Activated T-cell treated with anti-CD3 and anti-CD28 coated beads for 1 hour (primary cell): ENCODE data around the gene NSFL1C.
A peak's percentile ranks its signal among the peaks of the same experiment; 100 is the strongest.

Experiments used
- DNase-seq: peaks from one replicate; pipeline ENCODE4 v3.0.0-alpha.2; 2020; ENCODE audit warnings: low read depth

NSFL1C gene

GRCh38 chr20:1460275-1460674, 6.4 kb downstream of the NSFL1C start:
- DNase-seq, result no peak

GRCh38 chr20:1457992-1458391, 8.7 kb downstream of the NSFL1C start:
- no peak for DNase-seq

GRCh38 chr20:1456300-1456699, 10.3 kb downstream of the NSFL1C start:
- no peak for DNase-seq

GRCh38 chr20:1450926-1451491, 15.6 kb downstream of the NSFL1C start:
- DNase-seq, result no peak

GRCh38 chr20:1449370-1449769, 17.3 kb downstream of the NSFL1C start:
- no peak for DNase-seq

GRCh38 chr20:1448081-1448620, 18.5 kb downstream of the NSFL1C start:
- DNase-seq, result no peak

GRCh38 chr20:1446536-1446935, 20.1 kb downstream of the NSFL1C start:
- no peak for DNase-seq

- DNase-seq, result no peak
Observed at GRCh38 chr20:1443085-1443484, 23.6 kb downstream of the NSFL1C start.

GRCh38 chr20:1442304-1442703, 24.3 kb downstream of the NSFL1C start:
- DNase-seq, result no peak

GRCh38 chr20:1441133-1441532, 25.5 kb downstream of the NSFL1C start:
- DNase-seq, result no peak

- no peak for DNase-seq
Observed at GRCh38 chr20:1440024-1440423, 26.6 kb downstream of the NSFL1C start.

- DNase-seq, result no peak
Observed at GRCh38 chr20:1438361-1438760, 28.3 kb downstream of the NSFL1C start.

- DNase-seq, result peak; percentile 80
Observed at GRCh38 chr20:1437235-1437904, 29.3 kb downstream of the NSFL1C start.

GRCh38 chr20:1436263-1436662, 30.4 kb downstream of the NSFL1C start:
- no peak for DNase-seq

- no peak for DNase-seq
Observed at GRCh38 chr20:1435337-1435699, 31.3 kb downstream of the NSFL1C start.

GRCh38 chr20:1434571-1435336, 31.9 kb downstream of the NSFL1C start:
- no peak for DNase-seq

GRCh38 chr20:1431158-1431557, 35.5 kb downstream of the NSFL1C start:
- no peak for DNase-seq

GRCh38 chr20:1430004-1430451, 36.6 kb downstream of the NSFL1C start:
- DNase-seq, result no peak

- no peak for DNase-seq
Observed at GRCh38 chr20:1429143-1429728, 37.4 kb downstream of the NSFL1C start.

- DNase-seq, result no peak
Observed at GRCh38 chr20:1427457-1428054, 39.1 kb downstream of the NSFL1C start.

GRCh38 chr20:1426231-1426849, 40.3 kb downstream of the NSFL1C start:
- DNase-seq, result no peak

GRCh38 chr20:1424336-1424735, 42.3 kb downstream of the NSFL1C start:
- no peak for DNase-seq
